WI38 (cell line): ENCODE results near the gene CDX1.

Experiments
- H3K4me3 ChIP-seq: 2 replicates; pipeline ENCODE4 v1.5.1; 2011; ENCODE audit warnings: low read depth, mild to moderate bottlenecking, control low read depth, low read length
- TF ChIP-seq, protein P1 (sequence below): IDR thresholded peaks from 2 replicates; pipeline ENCODE4 v1.5.1; 2012; ENCODE audit warnings: low read depth, mild to moderate bottlenecking, control low read depth, low read length

Gene CDX1

DNA sequence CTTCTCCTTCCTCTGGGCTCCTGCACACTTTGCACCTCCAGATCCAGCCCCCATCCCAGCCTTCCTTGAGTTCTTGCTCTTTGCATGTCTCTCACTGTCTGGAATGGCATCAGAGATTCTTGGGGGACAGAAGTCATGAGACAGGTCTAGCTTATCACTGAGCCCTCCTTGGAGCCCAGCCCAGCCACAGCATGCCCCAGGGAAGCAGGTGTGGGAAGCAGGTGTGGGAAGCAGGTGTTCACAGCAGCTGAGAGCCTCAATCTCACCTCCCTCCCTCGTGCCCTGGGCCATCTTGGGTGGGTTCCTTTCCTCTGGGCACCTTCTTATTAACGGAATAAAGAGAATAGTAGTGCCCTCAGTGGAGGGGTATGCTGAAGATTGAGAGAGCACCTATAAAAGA is 50.5 kb downstream of the CDX1 start:
- TF ChIP-seq, protein P1, sequence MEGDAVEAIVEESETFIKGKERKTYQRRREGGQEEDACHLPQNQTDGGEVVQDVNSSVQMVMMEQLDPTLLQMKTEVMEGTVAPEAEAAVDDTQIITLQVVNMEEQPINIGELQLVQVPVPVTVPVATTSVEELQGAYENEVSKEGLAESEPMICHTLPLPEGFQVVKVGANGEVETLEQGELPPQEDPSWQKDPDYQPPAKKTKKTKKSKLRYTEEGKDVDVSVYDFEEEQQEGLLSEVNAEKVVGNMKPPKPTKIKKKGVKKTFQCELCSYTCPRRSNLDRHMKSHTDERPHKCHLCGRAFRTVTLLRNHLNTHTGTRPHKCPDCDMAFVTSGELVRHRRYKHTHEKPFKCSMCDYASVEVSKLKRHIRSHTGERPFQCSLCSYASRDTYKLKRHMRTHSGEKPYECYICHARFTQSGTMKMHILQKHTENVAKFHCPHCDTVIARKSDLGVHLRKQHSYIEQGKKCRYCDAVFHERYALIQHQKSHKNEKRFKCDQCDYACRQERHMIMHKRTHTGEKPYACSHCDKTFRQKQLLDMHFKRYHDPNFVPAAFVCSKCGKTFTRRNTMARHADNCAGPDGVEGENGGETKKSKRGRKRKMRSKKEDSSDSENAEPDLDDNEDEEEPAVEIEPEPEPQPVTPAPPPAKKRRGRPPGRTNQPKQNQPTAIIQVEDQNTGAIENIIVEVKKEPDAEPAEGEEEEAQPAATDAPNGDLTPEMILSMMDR: no peak
- no peak overlapping the region for H3K4me3 ChIP-seq

DNA sequence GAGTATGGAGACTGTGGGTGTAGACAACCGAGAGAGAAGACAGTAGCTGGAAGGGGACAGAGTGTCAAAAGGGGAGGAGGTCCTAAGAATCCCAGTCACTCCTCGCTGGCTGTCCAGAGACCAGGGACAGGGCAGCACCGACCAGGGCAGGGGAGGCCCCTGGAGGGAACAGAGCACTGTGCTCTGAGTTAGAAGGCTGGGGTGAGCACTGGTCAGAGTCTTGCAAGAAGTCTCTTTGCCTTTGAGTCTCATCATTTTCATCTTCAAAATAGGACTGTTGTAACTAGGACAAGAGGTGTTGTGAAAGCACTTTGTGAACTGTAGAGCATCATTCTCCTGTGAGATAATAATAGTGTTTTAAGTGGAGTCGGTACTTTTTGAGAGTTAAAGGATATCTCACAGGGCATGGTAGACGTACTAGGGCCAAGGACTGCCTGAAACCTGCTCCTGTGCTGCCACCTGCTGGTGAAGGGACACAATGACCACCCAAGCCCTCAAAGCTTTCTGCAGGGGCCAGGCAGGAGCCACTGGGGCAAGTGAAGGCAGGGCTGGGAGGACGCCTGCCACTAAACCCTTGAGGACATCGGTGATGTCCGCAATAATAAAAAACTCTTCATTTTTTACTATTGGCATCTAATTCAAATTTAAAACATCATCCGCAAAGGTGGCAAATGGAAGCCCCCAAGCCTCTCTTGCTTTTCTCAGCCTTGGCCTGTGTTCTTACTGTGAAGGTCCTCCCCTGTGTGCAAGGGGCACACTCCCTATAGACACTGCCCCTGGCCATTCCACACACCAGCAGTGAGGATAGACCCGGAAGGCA is 51.5 kb downstream of the CDX1 start:
- no peak overlapping the region for H3K4me3 ChIP-seq
- TF ChIP-seq, protein P1: peak; percentile 70

DNA sequence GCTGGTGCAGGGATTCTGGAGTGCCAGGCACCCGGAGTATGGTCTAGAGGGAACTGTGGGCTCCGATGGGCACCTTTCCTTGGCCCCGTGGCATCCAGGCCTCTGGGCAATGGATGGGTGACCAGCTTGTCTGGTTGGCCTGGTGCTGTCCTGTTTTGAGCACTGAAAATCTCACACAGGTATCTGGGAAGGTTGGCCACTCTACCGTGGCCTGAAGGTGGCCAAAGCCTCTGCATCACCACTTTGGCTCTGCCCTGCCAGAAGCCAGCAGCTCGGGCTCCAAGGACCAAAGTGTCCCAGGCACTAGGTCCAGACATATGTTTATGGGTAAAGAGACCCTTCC is 52.1 kb downstream of the CDX1 start:
- TF ChIP-seq, protein P1: no peak
- no peak overlapping the region for H3K4me3 ChIP-seq

DNA sequence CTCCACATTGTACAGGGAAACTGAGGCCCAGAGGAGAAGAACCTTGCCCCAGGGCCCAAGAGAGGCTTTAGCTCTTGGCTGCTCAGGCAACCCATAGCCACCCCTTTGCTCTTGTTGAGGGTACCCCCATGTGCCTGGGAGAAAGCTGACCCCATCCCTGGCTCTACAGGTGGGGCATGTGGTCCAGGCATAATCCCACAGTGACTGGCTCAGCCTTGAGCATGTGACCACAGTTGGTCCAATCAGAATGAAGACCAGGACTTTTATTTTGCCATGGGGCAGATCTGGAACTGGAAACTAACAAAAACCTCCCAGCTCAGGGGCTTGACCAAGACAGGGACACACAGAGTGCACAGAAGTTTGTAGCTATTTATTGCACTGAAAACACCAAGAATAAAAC is 52.6 kb downstream of the CDX1 start:
- TF ChIP-seq, protein P1: no peak
- H3K4me3 ChIP-seq: no peak overlapping the region

DNA sequence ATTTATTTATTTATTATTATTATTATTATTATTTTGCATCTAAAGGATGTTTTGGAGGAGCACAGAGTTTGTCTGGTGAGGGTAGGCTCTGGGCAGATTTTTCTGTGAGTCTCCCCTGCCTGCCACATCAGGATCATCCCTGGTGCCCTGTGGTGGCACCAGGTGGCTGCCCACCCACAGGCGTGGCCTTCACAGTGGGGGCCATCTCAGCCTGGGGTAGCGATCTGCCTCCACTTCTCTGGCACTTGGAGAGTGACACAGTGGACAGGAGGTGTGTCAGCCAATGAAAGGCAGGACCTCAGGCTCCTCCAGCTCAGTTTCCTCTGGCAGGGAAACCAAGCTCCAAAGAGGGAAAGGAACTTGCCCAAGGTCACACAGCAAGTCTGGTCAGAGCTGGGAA is 53.3 kb downstream of the CDX1 start:
- TF ChIP-seq, protein P1: no peak
- H3K4me3 ChIP-seq: no peak overlapping the region

DNA sequence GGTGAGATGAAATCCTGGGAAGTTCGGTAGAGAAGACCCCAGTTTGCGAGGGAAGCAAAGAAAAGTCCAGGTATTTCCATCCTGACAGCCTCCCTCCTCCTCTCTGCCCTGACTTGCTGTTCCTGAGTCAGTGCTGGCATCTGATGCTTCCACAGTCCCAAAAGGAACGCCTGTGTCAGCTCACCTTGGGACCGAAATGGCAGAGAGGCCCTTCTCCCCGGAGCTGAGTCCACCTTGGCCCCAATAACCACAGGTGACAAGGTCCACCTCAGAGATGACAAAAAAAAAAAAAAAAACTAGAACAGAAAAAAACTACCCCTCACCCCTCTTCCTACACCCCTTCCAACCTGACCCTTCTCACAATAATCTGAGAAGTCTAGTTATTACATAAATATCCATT is 54.9 kb downstream of the CDX1 start:
- TF ChIP-seq, protein P1: no peak
- no peak overlapping the region for H3K4me3 ChIP-seq

DNA sequence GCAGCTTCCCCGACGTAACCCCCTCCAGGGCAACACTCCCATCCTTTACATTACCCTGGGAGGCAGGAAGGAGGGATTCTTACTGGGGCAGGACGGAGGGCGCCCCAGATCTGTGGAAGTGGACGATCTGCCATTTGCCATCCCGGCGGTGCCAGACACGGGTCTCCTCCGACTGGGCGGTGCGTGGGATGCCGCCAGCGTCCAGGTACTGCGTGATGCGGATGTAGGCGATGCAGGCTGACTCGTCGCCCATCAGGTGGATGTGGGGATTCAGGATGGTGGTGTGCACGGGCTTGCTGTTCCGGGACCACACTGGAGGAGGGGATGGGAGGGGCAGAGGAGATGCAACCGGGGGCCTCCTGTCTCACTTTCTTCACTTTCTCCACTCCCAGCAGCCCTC is 56.3 kb downstream of the CDX1 start:
- TF ChIP-seq, protein P1: no peak
- H3K4me3 ChIP-seq: no peak overlapping the region
